Thoracic aorta (tissue), 2 donors: ENCODE data around the gene PDZD7. TPM values are rescaled to one million over a fixed set of nuclear protein-coding genes. Genes with fewer than 3 reads are reported as not detected.

Experiments used
- ATAC-seq: fragments of 150-250 bp; one replicate; pipeline ENCODE4 v1.8.0; 2017; ENCODE audit warnings: low read depth; ENCODE audit not compliant: insufficient number of reproducible peaks, low FRiP score
- DNase-seq: peaks from one replicate; pipeline ENCODE4 v3.0.0-alpha.2; 2020; ENCODE audit warnings: low spot score
- H3K27ac ChIP-seq, 2 donors: fragments of 200-600 bp; sonication (generic); 1 replicate in 1 of 2; 2 replicates in 1 of 2; pipeline ENCODE4 v1.5.1; 2016; ENCODE audit warnings: mild to moderate bottlenecking in 2 of 2, moderate library complexity in 2 of 2
- H3K27me3 ChIP-seq: fragments of 200-600 bp; sonication (generic); replicated peaks from 2 replicates; pipeline ENCODE4 v1.6.0; 2016; ENCODE audit warnings: mild to moderate bottlenecking; ENCODE audit not compliant: insufficient read depth
- H3K36me3 ChIP-seq: fragments of 200-600 bp; sonication (generic); one replicate; pipeline ENCODE4 v1.5.1; 2016
- H3K4me1 ChIP-seq, 2 donors: fragments of 200-600 bp; sonication (generic); 1 replicate in 1 of 2; 2 replicates in 1 of 2; pipeline versions ENCODE4 v1.5.1 to v1.6.0; 2016; ENCODE audit warnings: low read depth in 2 of 2, mild to moderate bottlenecking in 1 of 2; ENCODE audit not compliant: control insufficient read depth in 1 of 2
- H3K4me3 ChIP-seq: fragments of 200-600 bp; sonication (generic); 2 replicates; pipeline ENCODE4 v1.5.1; 2016; ENCODE audit warnings: mild to moderate bottlenecking
- H3K9me3 ChIP-seq: fragments of 200-600 bp; sonication (generic); 2 replicates; pipeline ENCODE4 v1.5.1; 2016
- total RNA-seq, 2 donors: library from RNA; depleted of rRNA; stranded (reverse); fragments of >200 nt; gene quantifications; one replicate each; pipeline versions ENCODE4 v1.1.0 to v1.2.3, GENCODE V29; 2016
- TF ChIP-seq, protein P1 (sequence below): fragments of 200-600 bp; sonication (generic); IDR thresholded peaks from one replicate; pipeline ENCODE4 v1.5.1; 2019; ENCODE audit warnings: antibody characterized with exemption

PDZD7 gene
- 1 to 10 TPM in 1 of 2 donors, under 1 TPM in 1; 0.14 to 1.1 TPM for total RNA-seq

DNA sequence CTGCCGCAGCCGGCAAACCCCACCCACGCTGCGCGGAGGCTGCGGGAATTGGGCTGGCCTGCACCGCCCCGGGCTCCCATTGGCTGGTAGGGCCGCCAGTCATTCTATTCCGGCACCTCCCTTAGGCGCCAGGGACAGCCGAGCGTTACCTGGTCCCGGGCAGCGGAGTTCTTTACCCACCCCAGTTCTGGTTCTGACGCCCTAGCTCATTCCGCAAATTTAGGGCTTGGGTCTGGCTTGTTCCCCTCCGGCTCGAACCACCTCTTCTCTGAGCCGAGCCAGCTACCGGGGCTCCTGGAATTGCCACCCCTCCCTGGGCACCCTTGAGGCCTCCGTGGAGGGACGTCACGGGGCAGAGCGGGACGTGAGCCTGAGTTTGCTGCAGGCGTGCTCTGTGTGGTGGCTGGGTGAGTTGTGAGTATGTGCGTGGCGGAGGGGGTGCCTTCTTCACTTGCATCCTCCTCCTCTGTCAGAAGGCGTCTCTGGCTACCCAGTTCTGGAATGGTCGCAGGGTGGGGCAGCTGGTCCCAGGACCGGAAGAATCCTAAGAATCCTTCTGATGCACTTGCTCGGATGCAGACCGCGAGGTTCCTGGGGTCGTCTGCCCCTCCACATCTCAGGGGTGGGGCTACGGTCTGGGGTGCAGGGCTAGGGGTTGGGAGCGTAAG, at the start of gene PDZD7, which contains the start of gene SFXN3:
TSS of gene PDZD7 (minus strand) at position 2 of the 668 bp plus-strand sequence. CDS start 910 bp downstream, outside the sequence.
TSS of gene SFXN3 (plus strand) at position 107 of the 668 bp plus-strand sequence. CDS start 3,461 bp downstream, outside the sequence.
- H3K4me1 ChIP-seq = peaks cover 8 to 25% of the 10 kb centered on the region in 2 donors
- ATAC-seq (peak; percentile 62), DNase-seq (peak; percentile 76)
- H3K27ac ChIP-seq = peak within 1 kb of the TSS; percentile 99 to 100
- peak within 1 kb of the TSS; percentile 82 for H3K4me3 ChIP-seq
- H3K36me3 ChIP-seq = peaks cover 18% of the 10 kb centered on the region
- TF ChIP-seq, protein P1, sequence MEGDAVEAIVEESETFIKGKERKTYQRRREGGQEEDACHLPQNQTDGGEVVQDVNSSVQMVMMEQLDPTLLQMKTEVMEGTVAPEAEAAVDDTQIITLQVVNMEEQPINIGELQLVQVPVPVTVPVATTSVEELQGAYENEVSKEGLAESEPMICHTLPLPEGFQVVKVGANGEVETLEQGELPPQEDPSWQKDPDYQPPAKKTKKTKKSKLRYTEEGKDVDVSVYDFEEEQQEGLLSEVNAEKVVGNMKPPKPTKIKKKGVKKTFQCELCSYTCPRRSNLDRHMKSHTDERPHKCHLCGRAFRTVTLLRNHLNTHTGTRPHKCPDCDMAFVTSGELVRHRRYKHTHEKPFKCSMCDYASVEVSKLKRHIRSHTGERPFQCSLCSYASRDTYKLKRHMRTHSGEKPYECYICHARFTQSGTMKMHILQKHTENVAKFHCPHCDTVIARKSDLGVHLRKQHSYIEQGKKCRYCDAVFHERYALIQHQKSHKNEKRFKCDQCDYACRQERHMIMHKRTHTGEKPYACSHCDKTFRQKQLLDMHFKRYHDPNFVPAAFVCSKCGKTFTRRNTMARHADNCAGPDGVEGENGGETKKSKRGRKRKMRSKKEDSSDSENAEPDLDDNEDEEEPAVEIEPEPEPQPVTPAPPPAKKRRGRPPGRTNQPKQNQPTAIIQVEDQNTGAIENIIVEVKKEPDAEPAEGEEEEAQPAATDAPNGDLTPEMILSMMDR = no peak
- no peaks in the 10 kb centered on the region for H3K27me3 ChIP-seq
- no peaks in the 10 kb centered on the region for H3K9me3 ChIP-seq

GRCh38 chr10:101079874-101080273, 48.9 kb upstream of the PDZD7 start:
- H3K27ac ChIP-seq = no peak overlapping the region
- H3K4me1 ChIP-seq = no peaks in the 10 kb centered on the region
- DNase-seq (no peak), ATAC-seq (no peak)
- no peaks in the 10 kb centered on the region for H3K9me3 ChIP-seq
- H3K36me3 ChIP-seq = no peaks in the 10 kb centered on the region
- TF ChIP-seq, protein P1 = no peak
- H3K4me3 ChIP-seq = no peak overlapping the region
- H3K27me3 ChIP-seq = peaks cover 3% of the 10 kb centered on the region

GRCh38 chr10:101076630-101077029, 45.7 kb upstream of the PDZD7 start:
- Histone ChIP-seq H3K9me3 (no peaks in the 10 kb centered on the region), H3K4me1 (no peaks in the 10 kb centered on the region), H3K36me3 (no peaks in the 10 kb centered on the region), H3K27ac (no peak overlapping the region), H3K27me3 (peaks cover 4% of the 10 kb centered on the region), H3K4me3 (no peak overlapping the region)
- TF ChIP-seq, protein P1 = no peak
- DNase-seq = no peak
- no peak for ATAC-seq

DNA sequence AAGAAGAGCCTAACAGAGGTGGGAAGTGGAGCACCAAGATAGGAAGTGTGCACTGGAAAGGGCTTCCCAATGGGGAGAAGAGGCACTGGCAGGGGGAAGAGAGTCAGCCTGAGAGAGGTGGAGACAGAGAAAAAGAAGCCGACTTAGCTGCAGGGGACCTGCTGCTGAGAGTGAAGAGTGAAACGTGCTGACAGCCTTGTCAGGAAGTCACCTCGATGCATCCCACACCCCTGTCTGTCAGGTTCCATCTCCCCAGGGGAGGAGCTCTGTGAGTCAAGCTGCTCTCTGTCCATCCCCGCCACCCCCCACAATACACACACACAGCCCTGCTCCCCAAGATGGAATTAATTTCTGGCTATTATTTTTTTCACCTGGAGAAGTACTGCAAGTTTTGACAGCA, 44.8 kb upstream of the PDZD7 start:
- Histone ChIP-seq H3K4me1 (no peaks in the 10 kb centered on the region), H3K27me3 (peaks cover 7% of the 10 kb centered on the region), H3K36me3 (no peaks in the 10 kb centered on the region), H3K9me3 (no peaks in the 10 kb centered on the region), H3K27ac (no peak overlapping the region), H3K4me3 (no peak overlapping the region)
- TF ChIP-seq, protein P1 = no peak
- DNase-seq (no peak), ATAC-seq (no peak)

DNA sequence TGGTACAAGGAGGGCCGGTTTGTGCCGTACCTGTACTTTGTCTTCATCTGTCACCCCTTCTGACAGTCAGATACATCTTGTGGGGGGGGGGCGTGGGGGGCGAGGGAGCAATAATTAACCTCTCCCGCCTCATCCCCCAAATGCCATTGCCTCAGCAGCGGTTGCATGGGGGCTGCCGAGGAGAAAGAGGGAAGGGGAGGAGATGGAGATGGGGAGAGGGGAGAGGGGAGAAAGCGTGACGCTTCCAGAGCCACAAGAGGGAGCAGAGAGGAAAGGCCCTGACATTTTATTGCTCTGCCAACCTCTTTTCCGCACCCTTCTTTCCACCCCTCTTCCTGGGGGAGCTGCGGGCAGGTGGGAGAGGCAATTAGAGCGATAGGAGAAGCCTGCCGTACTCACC, 42.7 kb upstream of the PDZD7 start:
- no peak overlapping the region for H3K4me3 ChIP-seq
- H3K27ac ChIP-seq = no peak overlapping the region
- no peaks in the 10 kb centered on the region for H3K36me3 ChIP-seq
- no peaks in the 10 kb centered on the region for H3K4me1 ChIP-seq
- peaks cover 7% of the 10 kb centered on the region for H3K27me3 ChIP-seq
- ATAC-seq = no peak
- no peaks in the 10 kb centered on the region for H3K9me3 ChIP-seq
- no peak for DNase-seq
- TF ChIP-seq, protein P1 = no peak
